CD14-positive monocyte (primary cell): ENCODE measurements around the gene ARHGEF10L. TPM values are rescaled to one million over a fixed set of nuclear protein-coding genes. Genes with fewer than 3 reads are reported as not detected.

Source experiments
- DNase-seq, 3 donors: peaks; one replicate each; pipeline ENCODE4 v3.0.0-alpha.2; 2011 to 2022
- H2AFZ ChIP-seq: 2 replicates; pipeline ENCODE4 v1.6.0; 2012; ENCODE audit warnings: mild to moderate bottlenecking, low read depth, low read length, inconsistent platforms; ENCODE audit not compliant: insufficient read depth, poor library complexity, severe bottlenecking
- H3K27ac ChIP-seq, 2 donors: 1 replicate in 1 of 2; 2 replicates in 1 of 2; pipeline ENCODE4 v1.5.1; 2012 to 2013; ENCODE audit warnings: low read length in 2 of 2, control low read depth in 1 of 2, inconsistent platforms in 1 of 2, low read depth in 1 of 2, mild to moderate bottlenecking in 1 of 2
- H3K27me3 ChIP-seq, 2 donors: one replicate each; pipeline versions ENCODE4 v1.6.0 to v1.6.1; 2011 to 2013; ENCODE audit warnings: low read length in 2 of 2; ENCODE audit not compliant: control insufficient read depth in 2 of 2, insufficient read depth in 2 of 2
- H3K36me3 ChIP-seq, 2 donors: replicated peaks in 1 of 2; 1 replicate in 1 of 2; 2 replicates in 1 of 2; pipeline versions ENCODE4 v1.5.1 to v1.6.1; 2012 to 2013; ENCODE audit warnings: low read length in 2 of 2, control low read depth in 1 of 2, inconsistent platforms in 1 of 2, mild to moderate bottlenecking in 1 of 2; ENCODE audit not compliant: insufficient read depth in 2 of 2, control insufficient read depth in 1 of 2
- H3K4me1 ChIP-seq, 2 donors: 1 replicate in 1 of 2; 2 replicates in 1 of 2; pipeline versions ENCODE4 v1.5.1 to v1.6.1; 2012 to 2013; ENCODE audit warnings: low read length in 2 of 2, control low read depth in 1 of 2, inconsistent platforms in 1 of 2, mild to moderate bottlenecking in 1 of 2, moderate library complexity in 1 of 2; ENCODE audit not compliant: insufficient read depth in 2 of 2, control insufficient read depth in 1 of 2
- H3K4me2 ChIP-seq: replicated peaks from 2 replicates; pipeline ENCODE3; 2012; ENCODE audit warnings: low read length, moderate library complexity, mild to moderate bottlenecking; ENCODE audit not compliant: poor library complexity, severe bottlenecking; ENCODE audit errors: extremely low read depth
- H3K4me3 ChIP-seq, 3 experiments: fragments of 200-600 bp in 1 of 3; sonication (generic) in 1 of 3; replicated peaks in 1 of 3; 1 replicate in 2 of 3; 2 replicates in 1 of 3; pipeline ENCODE4 v1.5.1; 2011 to 2013; ENCODE audit warnings: low read length in 3 of 3, mild to moderate bottlenecking in 3 of 3, control low read depth in 2 of 3, low read depth in 2 of 3, inconsistent platforms in 1 of 3, moderate library complexity in 1 of 3
- H3K79me2 ChIP-seq: 2 replicates; pipeline ENCODE4 v1.6.0; 2012; ENCODE audit warnings: mild to moderate bottlenecking, control low read depth, inconsistent platforms, low read length, moderate library complexity; ENCODE audit not compliant: insufficient read depth
- H3K9ac ChIP-seq: 2 replicates; pipeline ENCODE4 v1.6.0; 2017; ENCODE audit warnings: low read length, mild to moderate bottlenecking; ENCODE audit not compliant: insufficient read depth, poor library complexity, severe bottlenecking
- H3K9me3 ChIP-seq, 2 donors: replicated peaks in 1 of 2; 1 replicate in 1 of 2; 2 replicates in 1 of 2; pipeline versions ENCODE4 v1.5.1 to v1.6.1; 2012 to 2013; ENCODE audit warnings: low read length in 2 of 2, control low read depth in 1 of 2; ENCODE audit not compliant: control insufficient read depth in 1 of 2, insufficient read depth in 1 of 2
- H4K20me1 ChIP-seq: 2 replicates; pipeline ENCODE4 v1.6.0; 2012; ENCODE audit warnings: mild to moderate bottlenecking, low read length, control low read depth, moderate library complexity; ENCODE audit not compliant: insufficient read depth
- H3K27ac Mint-ChIP-seq, 7 donors: one replicate each; pipeline ENCODE4 v1.8.0; 2020; ENCODE audit warnings: mild to moderate bottlenecking in 7 of 7, mixed read lengths in 7 of 7, moderate library complexity in 6 of 7, inconsistent platforms in 2 of 7
- H3K27me3 Mint-ChIP-seq, 3 donors: one replicate each; pipeline ENCODE4 v1.8.0; 2021 to 2022; ENCODE audit warnings: low read depth in 3 of 3, mild to moderate bottlenecking in 3 of 3, mixed read lengths in 3 of 3, moderate library complexity in 3 of 3, inconsistent platforms in 1 of 3
- H3K36me3 Mint-ChIP-seq, 2 donors: one replicate each; pipeline ENCODE4 v1.8.0; 2020; ENCODE audit warnings: mixed read lengths in 2 of 2, inconsistent platforms in 1 of 2, mild to moderate bottlenecking in 1 of 2
- H3K4me1 Mint-ChIP-seq: one replicate; pipeline ENCODE4 v1.8.0; 2020; ENCODE audit warnings: mild to moderate bottlenecking, mixed read lengths
- H3K4me3 Mint-ChIP-seq, 2 donors: one replicate each; pipeline ENCODE4 v1.8.0; 2020; ENCODE audit warnings: mild to moderate bottlenecking in 2 of 2, mixed read lengths in 2 of 2, moderate library complexity in 1 of 2
- H3K9me3 Mint-ChIP-seq, 7 donors: one replicate each; pipeline ENCODE4 v1.8.0; 2020 to 2022; ENCODE audit warnings: mixed read lengths in 7 of 7, mild to moderate bottlenecking in 6 of 7, moderate library complexity in 6 of 7, inconsistent platforms in 2 of 7
- WGBS: methylation state at CpG from one replicate; pipeline ENCODE4 v1.1.5; 2013; ENCODE audit warnings: missing lambda C conversion rate; ENCODE audit not compliant: insufficient coverage; 5-methylcytosine and 5-hydroxymethylcytosine counted together
- intact Hi-C, 2 donors: fragments of 100-400 bp; cut with micrococcal nuclease; formaldehyde crosslinking; loops; one replicate each; pipeline versions ENCODE4 v1.15.0 to v1.15.1; 2023
- polyA plus RNA-seq, 3 donors: library from polyadenylated mRNA; depleted of rRNA in 1 of 3; unstranded in 2 of 3; stranded (reverse) in 1 of 3; fragments of 300-500 nt in 2 of 3; fragments of >200 nt in 1 of 3; fragmentation: Illumina TruSeq in 2 of 3; gene quantifications; 1 replicate in 2 of 3; 2 replicates in 1 of 3; pipeline ENCODE4 v1.2.3, GENCODE V29; 2012 to 2021
- TF ChIP-seq, protein P1 (sequence below): fragments of 200-600 bp; IDR thresholded peaks from one replicate; pipeline ENCODE4 v1.8.0; 2022; ENCODE audit warnings: antibody characterized with exemption, mild to moderate bottlenecking

The ARHGEF10L gene
- polyA plus RNA-seq, 3 donors, result 20.7 to 95.7 (median 23.7) TPM

- peaks cover 41% of the 10 kb centered on the region for H4K20me1 ChIP-seq
- H3K36me3 ChIP-seq, result peaks cover 48 to 54% of the 10 kb centered on the region in 2 donors
- no peak overlapping the region for H2AFZ ChIP-seq
- DNase-seq, result no peak
- H3K9me3 ChIP-seq, result no peaks in the 10 kb centered on the region
- H3K9ac ChIP-seq, result peak overlapping the region; percentile 78
- no peaks in the 10 kb centered on the region for H3K27me3 ChIP-seq
- H3K79me2 ChIP-seq, result peaks cover 74% of the 10 kb centered on the region
- Mint-ChIP-seq H3K27me3 (peaks cover 1 to 6% (median 2%) of the 10 kb centered on the region in 3 donors), H3K4me1 (peaks cover 88% of the 10 kb centered on the region), H3K9me3 (no peaks in the 10 kb centered on the region), H3K36me3 (peaks cover 58 to 66% of the 10 kb centered on the region in 2 donors), H3K27ac (peak overlapping the region; percentile 9 to 96 (median 85)), H3K4me3 (peak overlapping the region; percentile 96 to 99)
- TF ChIP-seq, protein P1, sequence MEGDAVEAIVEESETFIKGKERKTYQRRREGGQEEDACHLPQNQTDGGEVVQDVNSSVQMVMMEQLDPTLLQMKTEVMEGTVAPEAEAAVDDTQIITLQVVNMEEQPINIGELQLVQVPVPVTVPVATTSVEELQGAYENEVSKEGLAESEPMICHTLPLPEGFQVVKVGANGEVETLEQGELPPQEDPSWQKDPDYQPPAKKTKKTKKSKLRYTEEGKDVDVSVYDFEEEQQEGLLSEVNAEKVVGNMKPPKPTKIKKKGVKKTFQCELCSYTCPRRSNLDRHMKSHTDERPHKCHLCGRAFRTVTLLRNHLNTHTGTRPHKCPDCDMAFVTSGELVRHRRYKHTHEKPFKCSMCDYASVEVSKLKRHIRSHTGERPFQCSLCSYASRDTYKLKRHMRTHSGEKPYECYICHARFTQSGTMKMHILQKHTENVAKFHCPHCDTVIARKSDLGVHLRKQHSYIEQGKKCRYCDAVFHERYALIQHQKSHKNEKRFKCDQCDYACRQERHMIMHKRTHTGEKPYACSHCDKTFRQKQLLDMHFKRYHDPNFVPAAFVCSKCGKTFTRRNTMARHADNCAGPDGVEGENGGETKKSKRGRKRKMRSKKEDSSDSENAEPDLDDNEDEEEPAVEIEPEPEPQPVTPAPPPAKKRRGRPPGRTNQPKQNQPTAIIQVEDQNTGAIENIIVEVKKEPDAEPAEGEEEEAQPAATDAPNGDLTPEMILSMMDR, result no peak
- peak overlapping the region in 2 of 3 experiments; percentile 2 to 98 for H3K4me3 ChIP-seq
- peaks cover 58 to 94% of the 10 kb centered on the region in 2 donors for H3K4me1 ChIP-seq
- WGBS, result 95% methylated on average over 2 of the region's 5 CpGs
- intact Hi-C loops, result no loop called here
- H3K27ac ChIP-seq, result peak overlapping the region in 1 of 2 donors; percentile 88
- H3K4me2 ChIP-seq, result peak overlapping the region; percentile 97
Observed at GRCh38 chr1:17620448-17620847, 81.0 kb downstream of the ARHGEF10L start.

DNA sequence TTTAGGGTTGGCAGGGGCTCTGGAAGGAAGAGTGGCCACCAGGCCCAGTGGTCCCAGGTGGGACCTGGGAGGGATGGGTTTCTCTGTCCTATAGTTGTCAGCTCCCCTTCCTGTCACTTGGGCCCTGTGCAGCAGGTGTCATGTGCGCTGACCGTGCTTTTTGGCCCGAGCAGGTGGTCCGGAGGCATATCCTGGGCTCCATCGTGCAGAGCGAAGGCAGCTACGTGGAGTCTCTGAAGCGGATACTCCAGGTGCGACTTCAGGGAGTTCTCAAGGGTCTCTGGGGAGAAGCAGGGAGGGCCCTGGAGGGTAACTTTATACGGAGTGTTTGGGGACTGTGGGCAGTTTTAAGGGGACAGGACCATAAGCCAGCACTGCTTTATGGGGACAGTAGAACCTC, 82.2 kb downstream of the ARHGEF10L start:
- WGBS, result 99% methylated on average over 10 of the region's 10 CpGs
- intact Hi-C loops, result no loop called here
- H3K9me3 Mint-ChIP-seq, result no peaks in the 10 kb centered on the region
- no peaks in the 10 kb centered on the region for H3K9me3 ChIP-seq
- no peak overlapping the region for H3K4me2 ChIP-seq
- TF ChIP-seq, protein P1, result no peak
- H3K79me2 ChIP-seq, result peaks cover 74% of the 10 kb centered on the region
- peaks cover 0 to 1% (median 0%) of the 10 kb centered on the region in 3 donors for H3K27me3 Mint-ChIP-seq
- DNase-seq, result no peak
- peak overlapping the region in 1 of 3 experiments; percentile 8 for H3K4me3 ChIP-seq
- H3K4me3 Mint-ChIP-seq, result no peak overlapping the region
- peak overlapping the region in 4 of 7 donors; percentile 22 to 54 (median 43) for H3K27ac Mint-ChIP-seq
- H3K27ac ChIP-seq, result peak overlapping the region in 1 of 2 donors; percentile 57
- no peak overlapping the region for H2AFZ ChIP-seq
- no peak overlapping the region for H3K9ac ChIP-seq
- H3K36me3 Mint-ChIP-seq, result peaks cover 66 to 79% of the 10 kb centered on the region in 2 donors
- H4K20me1 ChIP-seq, result peaks cover 41% of the 10 kb centered on the region
- H3K4me1 Mint-ChIP-seq, result peaks cover 86% of the 10 kb centered on the region
- no peaks in the 10 kb centered on the region for H3K27me3 ChIP-seq
- peaks cover 61 to 66% of the 10 kb centered on the region in 2 donors for H3K36me3 ChIP-seq
- H3K4me1 ChIP-seq, result peaks cover 50 to 82% of the 10 kb centered on the region in 2 donors
